DMS53 (cell line): ENCODE data around the gene CD82.
"Not testable (repeated sequence)": the region's sequence is repeated elsewhere in the genome, so short reads cannot be mapped to it uniquely, and the experiment has no call there.

ENCODE experiments used
- DNase-seq: peaks from one replicate; lab custom pipeline; 2025; lab: John Stamatoyannopoulos, UW

The CD82 gene

DNA sequence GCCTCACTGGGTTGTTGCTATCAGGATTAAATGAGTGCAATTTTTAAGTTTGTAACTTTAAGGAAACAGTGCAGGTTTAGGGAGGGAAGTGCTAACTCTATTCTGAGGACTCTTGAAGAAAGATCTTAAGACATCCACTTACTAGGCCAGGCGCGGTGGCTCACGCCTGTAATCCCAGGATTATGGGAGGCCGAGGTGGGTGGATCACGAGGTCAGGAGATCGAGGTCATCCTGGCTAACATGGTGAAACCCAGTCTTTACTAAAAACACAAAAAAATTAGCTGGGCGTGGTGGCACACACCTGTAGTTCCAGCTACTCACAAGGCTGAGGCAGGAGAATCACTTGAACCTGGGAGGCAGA lies 5.5 kb upstream of the CD82 start:
- not testable (repeated sequence) for DNase-seq

GRCh38 chr11:44561275-44561805 lies 4.1 kb upstream of the CD82 start:
- DNase-seq = peak; percentile 68

GRCh38 chr11:44561964-44562734 lies 3.3 kb upstream of the CD82 start:
- DNase-seq = no peak

- no peak for DNase-seq
Measured at GRCh38 chr11:44562845-44563460, 2.5 kb upstream of the CD82 start.

DNA sequence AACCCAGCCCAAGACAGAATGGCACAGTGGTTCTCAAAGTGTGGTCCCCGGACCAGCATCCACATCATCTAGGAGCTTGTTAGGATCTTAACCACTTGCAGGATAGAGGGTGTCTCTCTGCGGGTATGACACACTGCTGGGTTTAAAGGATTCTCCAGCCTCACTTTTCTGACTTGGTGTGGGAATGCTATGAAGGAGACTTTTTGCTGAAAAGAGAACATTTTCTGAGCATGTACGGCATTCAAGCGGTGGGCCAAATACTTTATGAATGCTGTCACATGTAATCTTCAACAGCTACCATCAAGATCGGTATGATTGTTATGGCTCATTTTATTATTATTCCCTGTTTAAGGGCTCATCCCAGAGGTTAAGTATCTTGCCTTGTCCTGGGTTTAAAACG lies 1.8 kb upstream of the CD82 start:
- no peak for DNase-seq

GRCh38 chr11:44564166-44564565 lies 1.3 kb upstream of the CD82 start:
- DNase-seq = peak; percentile 47

GRCh38 chr11:44564670-44565210 lies 723 bp upstream of the CD82 start:
- DNase-seq = peak; percentile 81

DNA sequence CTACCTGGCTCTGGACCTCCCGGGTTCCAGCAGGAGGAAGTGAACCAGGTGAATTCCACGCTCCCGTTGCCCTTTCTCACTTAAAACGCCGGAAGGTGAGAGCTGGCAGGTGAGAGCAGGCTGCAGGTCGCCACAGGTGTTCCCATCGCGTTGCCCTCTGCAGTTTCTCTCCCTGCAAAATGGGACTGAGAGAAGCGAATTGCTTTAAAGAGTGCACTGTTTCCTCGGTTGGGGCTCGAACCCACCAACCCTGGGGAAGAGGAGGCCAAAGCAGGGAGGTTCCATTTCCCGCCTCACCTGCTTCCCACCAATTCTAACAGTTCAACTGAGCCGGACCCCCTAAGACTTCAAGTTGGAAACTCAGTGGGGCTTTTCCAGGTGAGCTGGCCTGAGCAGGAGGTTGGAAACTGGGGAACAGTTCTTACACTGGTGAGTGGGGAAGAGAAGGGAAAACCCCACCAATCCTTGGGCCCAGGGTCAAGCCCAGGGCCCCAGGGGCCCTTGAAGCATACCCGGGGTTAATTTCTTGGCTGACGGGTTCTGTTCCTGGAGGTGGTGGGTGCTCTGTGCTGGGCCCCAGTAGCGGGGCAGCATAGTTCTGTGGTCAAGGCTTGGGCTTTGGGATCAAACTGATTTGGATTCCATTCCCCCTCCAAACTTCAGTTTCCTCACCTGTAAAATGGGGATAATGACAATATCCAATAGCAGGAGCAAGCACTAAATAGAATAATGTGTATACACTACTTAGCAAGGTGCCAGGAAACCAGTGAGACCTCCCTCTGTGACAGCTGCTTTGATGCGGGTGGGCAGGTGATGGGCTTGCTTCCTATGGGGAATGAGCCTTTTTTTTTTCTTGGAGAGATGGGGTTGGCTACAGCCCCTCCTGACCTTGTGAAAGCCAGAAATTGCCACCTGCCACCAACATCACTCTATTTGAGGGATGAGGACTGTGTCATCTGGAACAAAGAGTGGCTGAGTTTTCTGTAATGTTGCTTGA lies 788 bp downstream of the CD82 start:
- DNase-seq = peak; percentile 69

- DNase-seq = no peak
Measured at GRCh38 chr11:44566952-44567875, 1.8 kb downstream of the CD82 start.

- no peak for DNase-seq
Measured at GRCh38 chr11:44567876-44568256, 2.4 kb downstream of the CD82 start.

DNA sequence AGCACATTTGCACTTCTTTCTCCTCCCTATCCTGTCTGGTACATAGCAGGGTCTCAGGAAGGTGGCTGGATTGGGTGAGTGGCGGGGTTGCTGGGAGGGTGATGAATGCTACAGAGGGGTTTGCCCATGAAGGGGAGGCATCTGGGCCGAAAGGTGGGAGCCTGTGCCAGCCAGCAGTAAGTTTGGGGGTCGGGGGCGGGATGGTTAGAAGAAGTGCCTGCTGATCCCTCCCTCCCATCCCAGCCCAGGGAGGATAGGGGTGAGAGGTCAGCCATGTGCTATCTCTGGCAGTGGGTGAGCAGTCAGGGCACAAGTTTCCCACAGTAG lies 2.8 kb downstream of the CD82 start:
- DNase-seq = no peak

DNA sequence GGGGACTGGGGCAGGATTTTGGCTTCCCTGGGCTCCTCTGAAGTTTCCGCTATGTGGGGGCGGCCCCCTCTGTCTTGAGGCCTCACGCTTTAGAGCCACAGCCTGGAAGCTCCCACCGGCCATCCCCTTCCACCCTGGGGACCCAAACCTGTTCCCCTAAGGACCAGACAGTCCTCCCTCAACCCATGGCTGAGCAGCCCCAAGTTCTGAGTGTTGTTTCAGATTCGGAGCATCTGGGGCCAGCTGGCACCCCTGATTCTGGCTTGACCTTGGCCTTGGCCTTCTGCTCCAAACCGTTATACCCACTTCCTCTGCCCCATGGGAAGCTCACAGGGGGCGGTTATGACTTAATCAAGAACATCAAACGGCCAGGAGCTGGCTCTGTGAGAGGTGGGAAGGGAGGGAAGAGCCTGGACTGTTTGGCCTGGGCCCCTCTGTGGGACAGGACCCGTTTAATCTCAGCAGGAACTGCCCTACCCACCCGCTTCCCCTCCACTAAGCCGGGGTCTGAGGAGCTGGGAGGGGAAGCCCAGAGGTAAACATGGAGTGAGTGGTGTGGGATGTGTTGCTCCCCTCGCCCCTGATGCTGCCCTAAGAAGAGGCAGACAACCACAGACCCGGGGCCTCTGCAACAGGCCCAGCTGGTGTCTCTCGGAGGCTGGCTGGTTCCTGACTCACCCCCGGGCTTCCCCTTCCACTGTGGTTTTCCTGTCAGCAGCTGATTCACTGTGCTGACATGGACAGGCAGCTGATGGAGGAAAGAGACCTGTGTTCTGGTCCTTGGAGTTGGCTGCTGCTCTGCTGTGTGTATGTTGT lies 3.4 kb downstream of the CD82 start:
- DNase-seq = peak; percentile 64

GRCh38 chr11:44570411-44571155 lies 5.1 kb downstream of the CD82 start:
- DNase-seq = no peak

DNA sequence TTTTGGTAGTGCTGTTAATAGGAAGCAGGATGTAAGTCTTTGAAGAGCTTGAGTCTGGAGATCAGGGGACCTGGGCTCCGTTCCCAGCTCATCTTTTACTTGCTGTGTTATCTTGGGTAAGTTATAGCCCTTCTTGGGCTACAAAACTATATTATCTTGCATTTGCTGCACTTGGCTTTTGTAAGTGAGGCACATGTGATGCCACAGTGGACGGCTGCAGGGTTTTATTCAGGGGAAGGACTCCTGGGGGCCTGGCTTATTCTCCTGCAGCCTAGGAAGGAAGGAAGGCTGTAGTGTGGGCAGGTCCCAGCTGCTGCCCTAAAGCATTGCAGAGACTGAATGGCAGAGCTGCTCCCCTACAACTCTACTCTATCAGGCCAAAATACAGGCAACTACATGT lies 6.4 kb downstream of the CD82 start:
- DNase-seq = no peak

- no peak for DNase-seq
Measured at GRCh38 chr11:44572436-44572835, 7.0 kb downstream of the CD82 start.

DNA sequence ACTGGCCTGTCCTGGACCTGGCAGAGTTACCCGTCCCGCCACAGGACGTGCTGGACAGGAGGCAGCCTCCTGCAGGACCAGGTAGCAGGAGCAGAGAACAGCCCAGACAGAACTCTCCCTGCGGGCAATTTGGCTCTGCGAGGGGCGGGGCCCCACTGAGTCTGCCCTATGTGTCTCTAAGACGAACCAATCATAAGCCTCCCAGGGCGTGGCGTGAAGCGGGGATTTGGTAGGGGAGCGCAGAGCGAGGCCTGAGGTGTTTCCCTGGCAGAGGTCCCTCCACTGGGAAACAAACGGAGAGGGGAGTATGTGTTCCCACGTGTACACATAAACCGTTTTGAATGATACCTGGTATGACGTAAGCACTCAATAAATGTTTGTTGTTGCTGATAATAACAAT lies 7.4 kb downstream of the CD82 start:
- DNase-seq = no peak

DNA sequence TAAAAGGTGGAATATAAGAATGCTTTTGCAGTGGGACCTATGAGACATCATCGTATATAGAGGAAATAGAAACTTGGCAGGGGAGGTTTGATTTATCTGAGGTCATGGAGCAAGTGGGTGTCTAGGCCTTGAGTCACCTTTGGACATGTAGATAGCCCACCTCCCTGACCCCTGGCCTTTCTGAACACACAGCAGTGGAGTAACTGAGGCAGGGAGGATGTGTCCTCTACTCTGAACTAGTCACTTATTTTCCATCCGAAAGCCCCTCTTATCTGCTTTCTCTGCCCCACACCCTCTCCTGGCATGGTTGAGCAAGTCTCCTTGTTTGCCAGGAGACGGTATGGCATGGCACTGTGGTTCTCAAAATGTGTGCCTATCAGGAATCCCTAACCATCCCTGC lies 7.9 kb downstream of the CD82 start:
- no peak for DNase-seq

DNA sequence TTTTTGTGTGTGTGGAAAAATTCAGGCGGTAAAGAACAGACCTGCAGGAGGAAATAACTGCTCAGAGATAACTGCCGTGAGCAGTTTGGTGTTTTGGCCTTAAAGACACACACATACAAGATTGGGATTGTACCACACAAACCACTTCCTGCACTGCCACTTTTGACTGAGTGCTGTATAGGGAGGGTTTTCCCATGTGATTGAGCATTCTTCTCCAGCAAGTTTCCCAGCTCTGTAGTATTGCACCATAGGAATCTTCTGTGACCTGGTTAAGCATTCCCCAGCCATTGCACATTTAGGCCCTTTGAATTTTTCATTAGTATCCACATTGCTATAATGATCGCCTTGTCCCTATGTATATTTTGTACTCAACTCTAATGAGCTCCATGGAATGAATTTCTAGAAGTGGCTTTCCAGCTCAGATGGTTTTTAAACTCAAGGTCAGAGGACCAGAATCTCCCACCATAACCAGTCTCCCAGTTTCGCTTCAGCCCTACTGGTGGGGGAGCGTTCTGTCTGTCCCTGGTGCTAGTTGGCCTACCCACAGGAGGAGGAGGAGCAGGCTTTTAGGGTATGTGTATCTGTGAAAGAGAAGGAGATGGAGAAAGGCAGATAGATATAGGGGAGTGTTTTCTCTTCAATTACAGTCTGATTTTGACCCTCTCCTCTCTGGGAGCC lies 9.3 kb downstream of the CD82 start:
- no peak for DNase-seq

DNA sequence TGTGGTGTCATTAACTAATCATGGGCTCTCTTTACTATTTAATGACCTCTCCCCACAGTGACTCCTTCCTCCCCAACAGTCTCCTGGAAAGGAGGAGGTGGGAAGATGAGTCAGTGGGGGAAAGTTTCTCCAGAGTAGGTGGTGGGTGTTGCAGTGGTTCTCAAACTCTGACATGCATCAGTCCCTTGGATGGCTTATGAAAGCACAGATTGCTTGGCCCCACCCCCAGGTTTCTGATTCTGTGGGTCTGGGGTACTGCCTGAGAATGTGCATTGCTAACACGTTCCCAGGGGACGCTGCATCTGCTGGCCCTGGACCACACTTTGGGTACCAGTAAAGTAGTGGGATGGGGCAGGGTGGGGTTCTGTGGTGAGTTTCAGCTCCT lies 9.8 kb downstream of the CD82 start:
- no peak for DNase-seq
